AG04450 (cell line): ENCODE results near the gene CEACAM19. TPM values are rescaled to one million over a fixed set of nuclear protein-coding genes. Genes with fewer than 3 reads are reported as not detected.

Experiments used
- CTCF ChIA-PET: fragments of 300-600, 350-600 bp; formaldehyde crosslinking; extraction: SDS; loops from one replicate; lab custom pipeline; 2022; ENCODE audit warnings: antibody characterized with exemption, inconsistent platforms; lab: Charles Lee
- POLR2A ChIA-PET: fragments of 350-600 bp; formaldehyde crosslinking; extraction: SDS; loops from one replicate; lab custom pipeline; 2021; ENCODE audit warnings: antibody characterized with exemption, inconsistent platforms; lab: Yijun Ruan, JAX
- DNase-seq: peaks from one replicate; pipeline ENCODE4 v3.0.0-alpha.2; 2011; ENCODE audit warnings: low read depth, low spot score
- H3K27ac ChIP-seq: one replicate; pipeline ENCODE4 v1.5.1; 2012; ENCODE audit warnings: low read depth, low read length, control low read depth
- H3K27me3 ChIP-seq: one replicate; pipeline ENCODE4 v1.6.0; 2012; ENCODE audit warnings: low read length; ENCODE audit not compliant: control insufficient read depth, insufficient read depth
- H3K4me3 ChIP-seq: 2 replicates; pipeline ENCODE4 v1.5.1; 2011; ENCODE audit warnings: mild to moderate bottlenecking, low read depth, low read length, control low read depth
- H3K9me3 ChIP-seq: 2 replicates; pipeline ENCODE4 v1.5.1; 2012; ENCODE audit warnings: low read length; ENCODE audit not compliant: control insufficient read depth, insufficient read depth
- polyA plus RNA-seq: library from polyadenylated mRNA; depleted of rRNA; stranded (reverse); fragments of >200 nt; gene quantifications from 2 replicates; pipeline ENCODE4 v1.2.3, GENCODE V29; 2011; rRNA removed
- small RNA-seq: library from RNA; depleted of rRNA; stranded (forward); fragments of <200 nt; gene quantifications from one replicate; pipeline ENCODE3, GENCODE V24; 2012; ENCODE audit warnings: low read depth; ENCODE audit not compliant: insufficient read length
- TF ChIP-seq, protein P1 (sequence below): IDR thresholded peaks from 2 replicates; pipeline ENCODE4 v1.5.1; 2011; ENCODE audit warnings: low read depth, low read length, control low read depth, inconsistent platforms

CEACAM19 gene
- polyA plus RNA-seq, 1 experiment: 11.3 TPM

DNA sequence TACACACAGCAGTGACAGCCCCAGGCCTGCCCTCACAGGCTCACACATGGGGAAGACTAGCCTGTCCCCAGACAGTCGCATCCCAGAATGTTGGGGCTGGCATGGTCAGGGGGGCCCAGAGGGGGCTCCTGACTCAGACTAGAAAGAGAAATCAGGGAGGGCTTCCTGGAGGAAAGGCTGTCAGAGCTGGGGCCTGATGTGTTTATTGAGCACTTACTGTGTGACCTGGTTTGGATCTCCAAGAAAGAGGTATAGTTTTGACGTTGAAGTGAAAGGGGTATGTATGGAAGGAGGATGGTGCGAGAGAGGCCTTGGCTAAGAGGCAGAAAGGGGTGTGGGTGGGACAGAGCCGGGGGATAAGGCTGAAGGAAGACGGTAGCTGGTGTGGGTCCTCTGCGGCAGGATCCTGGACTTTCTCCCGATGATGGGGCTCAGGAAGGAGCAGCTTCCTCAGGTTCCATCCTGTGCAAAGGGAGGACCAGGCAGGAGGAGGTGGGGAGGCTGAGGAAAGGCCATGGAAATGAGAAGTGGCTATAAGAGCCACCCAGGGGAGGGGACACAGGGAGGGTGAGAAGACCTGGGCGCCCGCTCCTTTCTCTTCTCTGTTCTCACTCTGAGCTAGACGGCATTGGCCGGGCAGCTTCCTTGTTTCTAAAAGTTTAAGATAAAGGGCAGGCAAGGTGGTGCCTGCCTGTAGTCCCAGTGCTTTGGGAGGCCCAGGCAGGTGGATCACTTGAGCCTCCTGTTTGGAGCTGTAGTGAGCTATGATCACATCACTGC, 61.1 kb downstream of the CEACAM19 start:
- no peak for DNase-seq
- ChIA-PET CTCF (interaction anchor here (0.6 to 2.5 kb wide), 5 partner anchors 8 to 52 kb away, joined by 3 to 14 read pairs (median 7); no protein-coding TSS in a partner anchor), POLR2A (no interaction called here)
- TF ChIP-seq, protein P1, sequence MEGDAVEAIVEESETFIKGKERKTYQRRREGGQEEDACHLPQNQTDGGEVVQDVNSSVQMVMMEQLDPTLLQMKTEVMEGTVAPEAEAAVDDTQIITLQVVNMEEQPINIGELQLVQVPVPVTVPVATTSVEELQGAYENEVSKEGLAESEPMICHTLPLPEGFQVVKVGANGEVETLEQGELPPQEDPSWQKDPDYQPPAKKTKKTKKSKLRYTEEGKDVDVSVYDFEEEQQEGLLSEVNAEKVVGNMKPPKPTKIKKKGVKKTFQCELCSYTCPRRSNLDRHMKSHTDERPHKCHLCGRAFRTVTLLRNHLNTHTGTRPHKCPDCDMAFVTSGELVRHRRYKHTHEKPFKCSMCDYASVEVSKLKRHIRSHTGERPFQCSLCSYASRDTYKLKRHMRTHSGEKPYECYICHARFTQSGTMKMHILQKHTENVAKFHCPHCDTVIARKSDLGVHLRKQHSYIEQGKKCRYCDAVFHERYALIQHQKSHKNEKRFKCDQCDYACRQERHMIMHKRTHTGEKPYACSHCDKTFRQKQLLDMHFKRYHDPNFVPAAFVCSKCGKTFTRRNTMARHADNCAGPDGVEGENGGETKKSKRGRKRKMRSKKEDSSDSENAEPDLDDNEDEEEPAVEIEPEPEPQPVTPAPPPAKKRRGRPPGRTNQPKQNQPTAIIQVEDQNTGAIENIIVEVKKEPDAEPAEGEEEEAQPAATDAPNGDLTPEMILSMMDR: no peak
- H3K4me3 ChIP-seq: no peak overlapping the region
- no peaks in the 10 kb centered on the region for H3K27me3 ChIP-seq
- H3K27ac ChIP-seq: no peak overlapping the region
- no peaks in the 10 kb centered on the region for H3K9me3 ChIP-seq

Small RNA genes lying within 50 kb of the gene (small RNA-seq; reads per million reads assigned to genes)
- gene RF00285: not detected

Other genes starting within 250 kb of the CEACAM19 start
- gene ZNF229, start 223.0 kb upstream of the CEACAM19 start, polyA plus RNA-seq: 12.8 TPM in 2 replicates
- gene ZNF180, start 171.0 kb upstream of the CEACAM19 start, polyA plus RNA-seq: 2.1 and 2.2 TPM in 2 replicates
- gene CEACAM20, start 141.8 kb upstream of the CEACAM19 start, polyA plus RNA-seq: not detected in 2 replicates
- gene IGSF23, start 57.9 kb upstream of the CEACAM19 start, polyA plus RNA-seq: 0.27 and 0.37 TPM in 2 replicates
- gene PVR, start 27.6 kb upstream of the CEACAM19 start, polyA plus RNA-seq: 125 and 151 TPM in 2 replicates
- not detected in 2 replicates for gene CEACAM16, start 27.7 kb downstream of the CEACAM19 start, polyA plus RNA-seq
- 5.6 and 11.0 TPM in 2 replicates for gene BCL3, start 77.2 kb downstream of the CEACAM19 start, polyA plus RNA-seq
- gene CBLC, start 106.4 kb downstream of the CEACAM19 start, polyA plus RNA-seq: not detected in 2 replicates
- 8.4 and 9.7 TPM in 2 replicates for gene BCAM, start 137.6 kb downstream of the CEACAM19 start, polyA plus RNA-seq
- gene NECTIN2, start 174.8 kb downstream of the CEACAM19 start, polyA plus RNA-seq: 80.2 and 110 TPM in 2 replicates
- gene TOMM40, start 219.8 kb downstream of the CEACAM19 start, polyA plus RNA-seq: 21.7 and 27.1 TPM in 2 replicates
- 5.9 and 7.2 TPM in 2 replicates for gene APOE, start 234.3 kb downstream of the CEACAM19 start, polyA plus RNA-seq
- gene APOC1, start 243.1 kb downstream of the CEACAM19 start, polyA plus RNA-seq: 3.4 and 4.9 TPM in 2 replicates